Gastrocnemius medialis (tissue), 4 donors: ENCODE results near the gene CHRM2.

ENCODE experiments used
- CTCF ChIP-seq, 5 experiments: fragments of 450-650 bp in 3 of 5; fragments of 200-600 bp in 2 of 5; sonication (generic) in 2 of 5; IDR thresholded peaks in 4 of 5; conservative IDR thresholded peaks in 1 of 5; 1 replicate in 4 of 5; 2 replicates in 1 of 5; pipeline ENCODE4 v1.5.1; 2016 to 2019; ENCODE audit warnings: antibody characterized with exemption in 5 of 5, mild to moderate bottlenecking in 3 of 5, moderate library complexity in 3 of 5
- POLR2A ChIP-seq, 2 donors: fragments of 450-650 bp; IDR thresholded peaks; one replicate each; pipeline ENCODE4 v1.6.1; 2017; ENCODE audit warnings: antibody characterized with exemption in 2 of 2, mild to moderate bottlenecking in 2 of 2, moderate library complexity in 2 of 2

GRCh38 chr7:137007001-137007694 is 138.7 kb downstream of the CHRM2 start:
- TF ChIP-seq POLR2A (IDR thresholded peaks at IDR 0.05): no peak
- TF ChIP-seq CTCF (IDR thresholded peaks at IDR 0.05 in 4 of 5, conservative IDR thresholded peaks at IDR 0.05 in 1 of 5): no peak
